Activated naive CD4-positive, alpha-beta T cell treated with anti-CD3 and anti-CD28 coated beads, Interleukin-2, amount 50 U/mL, for 16 hours (primary cell): ENCODE data around the gene POLQ.
"Not testable (repeated sequence)": the region's sequence is repeated elsewhere in the genome, so short reads cannot be mapped to it uniquely, and the experiment has no call there.

Experiments
- DNase-seq: peaks from one replicate; pipeline ENCODE4 v3.0.0-alpha.2; 2020

The POLQ gene

GRCh38 chr3:121545574-121546455 is at the start of gene POLQ:
Gene POLQ, minus strand, starts transcription at chr3:121545988. Its CDS starts 111 bp downstream, at chr3:121545877.
- DNase-seq: peak; percentile 88

GRCh38 chr3:121594850-121595249 is 49.1 kb upstream of the POLQ start:
- no peak for DNase-seq

GRCh38 chr3:121593806-121594205 is 48.0 kb upstream of the POLQ start:
- DNase-seq: not testable (repeated sequence)

GRCh38 chr3:121592856-121593702 is 47.3 kb upstream of the POLQ start, which contains the start of gene FBXO40:
Gene FBXO40, plus strand, starts transcription at chr3:121593379. Its CDS starts 27,197 bp downstream, at chr3:121620576.
- DNase-seq: no peak

GRCh38 chr3:121584418-121584817 is 38.6 kb upstream of the POLQ start:
- DNase-seq: no peak

GRCh38 chr3:121581691-121582090 is 35.9 kb upstream of the POLQ start:
- DNase-seq: no peak

- DNase-seq: no peak
These were observed 28.7 kb upstream of the POLQ start for GRCh38 chr3:121574449-121574848.

- no peak for DNase-seq
These were observed 21.9 kb upstream of the POLQ start, which contains the start of gene ARGFX for GRCh38 chr3:121567649-121568048. Gene ARGFX, plus strand, starts transcription at chr3:121567949. Its CDS starts 2,765 bp downstream, at chr3:121570714.

- DNase-seq: no peak
These were observed 21.0 kb upstream of the POLQ start for GRCh38 chr3:121566773-121567172.

GRCh38 chr3:121562148-121562547 is 16.4 kb upstream of the POLQ start:
- DNase-seq: no peak

- no peak for DNase-seq
These were observed 11.7 kb upstream of the POLQ start for GRCh38 chr3:121557426-121557934.

- no peak for DNase-seq
These were observed 7.0 kb upstream of the POLQ start for GRCh38 chr3:121552797-121553196.

GRCh38 chr3:121552379-121552778 is 6.6 kb upstream of the POLQ start:
- no peak for DNase-seq

- no peak for DNase-seq
These were observed 677 bp downstream of the POLQ start for GRCh38 chr3:121545049-121545573.

- no peak for DNase-seq
These were observed 2.9 kb downstream of the POLQ start for GRCh38 chr3:121542924-121543323.

- no peak for DNase-seq
These were observed 14.5 kb downstream of the POLQ start for GRCh38 chr3:121531269-121531668.

- no peak for DNase-seq
These were observed 16.5 kb downstream of the POLQ start for GRCh38 chr3:121529308-121529707.

GRCh38 chr3:121520510-121520909 is 25.3 kb downstream of the POLQ start:
- no peak for DNase-seq

- DNase-seq: no peak
These were observed 27.7 kb downstream of the POLQ start for GRCh38 chr3:121517953-121518655.

- DNase-seq: no peak
These were observed 29.9 kb downstream of the POLQ start for GRCh38 chr3:121515862-121516261.

- DNase-seq: no peak
These were observed 30.5 kb downstream of the POLQ start for GRCh38 chr3:121515313-121515712.

- no peak for DNase-seq
These were observed 31.3 kb downstream of the POLQ start for GRCh38 chr3:121514496-121514895.
